Tibial nerve (tissue), 4 donors: Measurements from ENCODE around the gene MAPK8IP3.

Source experiments
- EP300 ChIP-seq, 2 donors: sonication (generic); formaldehyde crosslinking; IDR thresholded peaks; one replicate each; pipeline ENCODE4 v1.6.1; 2017; ENCODE audit warnings: antibody characterized with exemption in 2 of 2, mild to moderate bottlenecking in 1 of 2
- POLR2A ChIP-seq, 2 donors: fragments of 450-650 bp; IDR thresholded peaks; one replicate each; pipeline ENCODE4 v1.6.1; 2017; ENCODE audit warnings: antibody characterized with exemption in 2 of 2, mild to moderate bottlenecking in 2 of 2, moderate library complexity in 2 of 2
- TF ChIP-seq, protein P1 (sequence below), 5 experiments: fragments of 200-600 bp in 3 of 5; fragments of 450-650 bp in 2 of 5; sonication (generic) in 3 of 5; IDR thresholded peaks; one replicate each; pipeline ENCODE4 v1.5.1; 2016 to 2019; ENCODE audit warnings: antibody characterized with exemption in 5 of 5, mild to moderate bottlenecking in 3 of 5, moderate library complexity in 2 of 5

DNA sequence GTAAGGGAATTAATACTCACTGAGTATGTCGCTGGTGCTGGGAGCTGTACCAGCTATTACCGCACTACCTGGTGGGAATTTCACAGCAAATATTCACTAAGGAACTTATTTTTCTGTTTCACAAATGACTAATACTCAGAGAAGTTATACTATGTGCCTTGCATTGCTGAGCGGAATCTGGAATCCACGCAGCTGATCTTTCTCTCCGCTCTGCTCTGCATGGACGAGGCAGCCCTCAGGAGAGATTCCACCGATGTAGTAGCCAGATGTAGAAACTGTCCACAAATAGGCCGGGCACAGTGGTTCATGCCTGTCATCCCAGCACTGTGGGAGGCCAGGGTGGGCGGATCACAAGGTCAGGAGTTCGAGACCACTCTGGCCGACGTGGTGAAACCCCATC lies 48.2 kb downstream of the MAPK8IP3 start:
- TF ChIP-seq EP300 (IDR thresholded peaks at IDR 0.05) (no peak), POLR2A (IDR thresholded peaks at IDR 0.05) (no peak)
- TF ChIP-seq, protein P1, sequence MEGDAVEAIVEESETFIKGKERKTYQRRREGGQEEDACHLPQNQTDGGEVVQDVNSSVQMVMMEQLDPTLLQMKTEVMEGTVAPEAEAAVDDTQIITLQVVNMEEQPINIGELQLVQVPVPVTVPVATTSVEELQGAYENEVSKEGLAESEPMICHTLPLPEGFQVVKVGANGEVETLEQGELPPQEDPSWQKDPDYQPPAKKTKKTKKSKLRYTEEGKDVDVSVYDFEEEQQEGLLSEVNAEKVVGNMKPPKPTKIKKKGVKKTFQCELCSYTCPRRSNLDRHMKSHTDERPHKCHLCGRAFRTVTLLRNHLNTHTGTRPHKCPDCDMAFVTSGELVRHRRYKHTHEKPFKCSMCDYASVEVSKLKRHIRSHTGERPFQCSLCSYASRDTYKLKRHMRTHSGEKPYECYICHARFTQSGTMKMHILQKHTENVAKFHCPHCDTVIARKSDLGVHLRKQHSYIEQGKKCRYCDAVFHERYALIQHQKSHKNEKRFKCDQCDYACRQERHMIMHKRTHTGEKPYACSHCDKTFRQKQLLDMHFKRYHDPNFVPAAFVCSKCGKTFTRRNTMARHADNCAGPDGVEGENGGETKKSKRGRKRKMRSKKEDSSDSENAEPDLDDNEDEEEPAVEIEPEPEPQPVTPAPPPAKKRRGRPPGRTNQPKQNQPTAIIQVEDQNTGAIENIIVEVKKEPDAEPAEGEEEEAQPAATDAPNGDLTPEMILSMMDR (IDR thresholded peaks at IDR 0.05): no peak
